Gastroesophageal sphincter (tissue), 4 donors: ENCODE data around the gene SPATA3. TPM values are rescaled to one million over a fixed set of nuclear protein-coding genes. Genes with fewer than 3 reads are reported as not detected.

ENCODE experiments used
- ATAC-seq: fragments of 150-250 bp; one replicate; pipeline ENCODE4 v1.9.1; 2016; ENCODE audit warnings: mild to moderate bottlenecking, moderate library complexity
- H3K27ac ChIP-seq, 4 donors: fragments of 200-600 bp; sonication (generic) in 3 of 4; 1 replicate in 3 of 4; 2 replicates in 1 of 4; pipeline ENCODE4 v1.5.1; 2016 to 2019
- H3K27me3 ChIP-seq: fragments of 200-600 bp; sonication (generic); one replicate; pipeline ENCODE4 v1.5.1; 2019
- H3K36me3 ChIP-seq, 2 donors: fragments of 200-600 bp; sonication (generic); one replicate each; pipeline ENCODE4 v1.5.1; 2019; ENCODE audit warnings: control low read depth in 1 of 2
- H3K4me1 ChIP-seq, 3 donors: fragments of 200-600 bp; sonication (generic); 1 replicate in 2 of 3; 2 replicates in 1 of 3; pipeline ENCODE4 v1.5.1; 2016 to 2019; ENCODE audit warnings: control low read depth in 2 of 3
- H3K4me3 ChIP-seq, 2 donors: fragments of 200-600 bp; sonication (generic); one replicate each; pipeline ENCODE4 v1.5.1; 2019; ENCODE audit warnings: mild to moderate bottlenecking in 1 of 2, moderate library complexity in 1 of 2
- H3K9me3 ChIP-seq, 3 donors: fragments of 200-600 bp; sonication (generic); one replicate each; pipeline ENCODE4 v1.5.1; 2017 to 2019; ENCODE audit warnings: control low read depth in 2 of 3
- EP300 ChIP-seq: sonication (generic); formaldehyde crosslinking; IDR thresholded peaks from one replicate; pipeline ENCODE4 v1.6.1; 2017; ENCODE audit warnings: antibody characterized with exemption, mild to moderate bottlenecking
- POLR2A ChIP-seq, 2 donors: fragments of 450-650 bp; IDR thresholded peaks; one replicate each; pipeline ENCODE4 v1.6.1; 2017; ENCODE audit warnings: antibody characterized with exemption in 2 of 2, mild to moderate bottlenecking in 2 of 2, moderate library complexity in 1 of 2
- POLR2AphosphoS5 ChIP-seq: sonication (generic); formaldehyde crosslinking; IDR thresholded peaks from one replicate; pipeline ENCODE4 v1.6.1; 2017; ENCODE audit warnings: antibody characterized with exemption
- WGBS, 2 donors: methylation state at CpG; one replicate each; pipeline ENCODE4 v1.1.5; 2018; ENCODE audit warnings: low coverage in 1 of 2; 5-methylcytosine and 5-hydroxymethylcytosine counted together
- total RNA-seq, 4 donors: library from RNA; depleted of rRNA; stranded (reverse); fragments of >200 nt; gene quantifications; one replicate each; pipeline ENCODE4 v1.1.0, GENCODE V29; 2016
- TF ChIP-seq, protein P1 (sequence below), 4 experiments: fragments of 200-600 bp in 2 of 4; fragments of 450-650 bp in 2 of 4; sonication (generic) in 1 of 4; IDR thresholded peaks; one replicate each; pipeline ENCODE4 v1.5.1; 2017 to 2019; ENCODE audit warnings: antibody characterized with exemption in 4 of 4, mild to moderate bottlenecking in 2 of 4, moderate library complexity in 2 of 4

The SPATA3 gene
- total RNA-seq, 4 donors from 2014 or later = not detected

DNA sequence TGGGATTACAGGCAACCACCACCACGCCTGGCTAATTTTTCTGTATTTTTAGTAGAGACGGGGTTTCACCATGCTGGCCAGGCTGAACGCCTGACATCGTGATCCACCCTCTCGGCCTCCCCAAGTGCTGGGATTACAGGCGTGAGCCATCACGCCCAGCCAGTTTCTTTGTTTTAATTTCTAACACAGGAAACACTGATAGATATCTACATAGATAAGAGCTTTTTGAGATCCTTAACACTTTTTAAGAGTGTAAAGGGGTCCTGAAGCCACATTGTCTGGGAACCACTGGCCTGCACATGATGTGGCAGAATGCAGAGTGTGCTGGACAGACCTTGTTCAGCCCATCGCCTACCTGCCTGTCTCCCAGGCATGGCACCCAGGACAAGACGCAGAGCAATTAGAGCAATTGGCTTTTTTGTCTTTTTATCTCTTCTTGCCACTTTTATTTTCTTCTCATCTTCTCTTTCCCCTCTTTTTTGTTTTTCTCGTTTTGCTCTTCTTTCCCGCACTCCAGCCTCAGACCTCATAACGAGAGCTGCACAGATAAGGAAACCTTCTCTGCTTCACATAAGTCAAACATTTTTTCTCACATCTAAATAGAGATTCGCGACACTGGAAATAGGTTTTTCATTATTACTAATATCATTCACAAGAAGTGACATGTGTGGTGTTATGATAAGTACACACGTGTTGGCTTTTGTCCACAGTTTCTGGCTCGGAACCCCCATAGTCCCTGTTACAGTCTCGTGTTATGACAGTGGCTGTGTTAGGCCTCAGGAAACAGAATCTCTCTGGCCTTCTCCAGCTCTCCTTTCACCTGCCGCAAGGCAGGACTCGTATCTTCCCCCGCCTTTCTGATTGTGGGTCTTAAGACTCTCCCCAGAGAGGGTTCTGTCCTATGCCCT, 45.7 kb upstream of the SPATA3 start:
- Histone ChIP-seq H3K4me3 (no peak overlapping the region), H3K27ac (no peak overlapping the region), H3K27me3 (no peaks in the 10 kb centered on the region), H3K4me1 (no peaks in the 10 kb centered on the region), H3K36me3 (no peaks in the 10 kb centered on the region), H3K9me3 (no peaks in the 10 kb centered on the region)
- ATAC-seq = no peak
- TF ChIP-seq EP300 = no peak
- TF ChIP-seq POLR2AphosphoS5 = no peak
- TF ChIP-seq POLR2A (IDR thresholded peaks at IDR 0.05) = no peak
- TF ChIP-seq, protein P1, sequence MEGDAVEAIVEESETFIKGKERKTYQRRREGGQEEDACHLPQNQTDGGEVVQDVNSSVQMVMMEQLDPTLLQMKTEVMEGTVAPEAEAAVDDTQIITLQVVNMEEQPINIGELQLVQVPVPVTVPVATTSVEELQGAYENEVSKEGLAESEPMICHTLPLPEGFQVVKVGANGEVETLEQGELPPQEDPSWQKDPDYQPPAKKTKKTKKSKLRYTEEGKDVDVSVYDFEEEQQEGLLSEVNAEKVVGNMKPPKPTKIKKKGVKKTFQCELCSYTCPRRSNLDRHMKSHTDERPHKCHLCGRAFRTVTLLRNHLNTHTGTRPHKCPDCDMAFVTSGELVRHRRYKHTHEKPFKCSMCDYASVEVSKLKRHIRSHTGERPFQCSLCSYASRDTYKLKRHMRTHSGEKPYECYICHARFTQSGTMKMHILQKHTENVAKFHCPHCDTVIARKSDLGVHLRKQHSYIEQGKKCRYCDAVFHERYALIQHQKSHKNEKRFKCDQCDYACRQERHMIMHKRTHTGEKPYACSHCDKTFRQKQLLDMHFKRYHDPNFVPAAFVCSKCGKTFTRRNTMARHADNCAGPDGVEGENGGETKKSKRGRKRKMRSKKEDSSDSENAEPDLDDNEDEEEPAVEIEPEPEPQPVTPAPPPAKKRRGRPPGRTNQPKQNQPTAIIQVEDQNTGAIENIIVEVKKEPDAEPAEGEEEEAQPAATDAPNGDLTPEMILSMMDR (IDR thresholded peaks at IDR 0.05) = no peak
- WGBS, 2 donors = 85 to 92% methylated on average over 9 to 19 of the region's 20 CpGs

GRCh38 chr2:230950874-230951339, 45.0 kb upstream of the SPATA3 start:
- H3K27me3 ChIP-seq = no peaks in the 10 kb centered on the region
- H3K4me3 ChIP-seq = no peak overlapping the region
- H3K36me3 ChIP-seq = no peaks in the 10 kb centered on the region
- ATAC-seq = no peak
- no peaks in the 10 kb centered on the region for H3K4me1 ChIP-seq
- 82 to 91% methylated on average over 3 of the region's 10 CpGs for WGBS, 2 donors
- H3K27ac ChIP-seq = no peak overlapping the region
- TF ChIP-seq, protein P1 (IDR thresholded peaks at IDR 0.05) = no peak
- no peak for TF ChIP-seq EP300
- no peak for TF ChIP-seq POLR2AphosphoS5
- TF ChIP-seq POLR2A (IDR thresholded peaks at IDR 0.05) = no peak
- H3K9me3 ChIP-seq = no peaks in the 10 kb centered on the region

- Histone ChIP-seq H3K4me1 (no peaks in the 10 kb centered on the region), H3K27me3 (no peaks in the 10 kb centered on the region), H3K4me3 (no peak overlapping the region), H3K36me3 (no peaks in the 10 kb centered on the region), H3K27ac (no peak overlapping the region), H3K9me3 (no peaks in the 10 kb centered on the region)
- TF ChIP-seq EP300 = no peak
- peak; percentile 30 for TF ChIP-seq POLR2AphosphoS5
- ATAC-seq = no peak
- 65% methylated on average over 2 of the region's 2 CpGs for WGBS, 2 donors
Measured at GRCh38 chr2:230951396-230951795, 44.5 kb upstream of the SPATA3 start.

DNA sequence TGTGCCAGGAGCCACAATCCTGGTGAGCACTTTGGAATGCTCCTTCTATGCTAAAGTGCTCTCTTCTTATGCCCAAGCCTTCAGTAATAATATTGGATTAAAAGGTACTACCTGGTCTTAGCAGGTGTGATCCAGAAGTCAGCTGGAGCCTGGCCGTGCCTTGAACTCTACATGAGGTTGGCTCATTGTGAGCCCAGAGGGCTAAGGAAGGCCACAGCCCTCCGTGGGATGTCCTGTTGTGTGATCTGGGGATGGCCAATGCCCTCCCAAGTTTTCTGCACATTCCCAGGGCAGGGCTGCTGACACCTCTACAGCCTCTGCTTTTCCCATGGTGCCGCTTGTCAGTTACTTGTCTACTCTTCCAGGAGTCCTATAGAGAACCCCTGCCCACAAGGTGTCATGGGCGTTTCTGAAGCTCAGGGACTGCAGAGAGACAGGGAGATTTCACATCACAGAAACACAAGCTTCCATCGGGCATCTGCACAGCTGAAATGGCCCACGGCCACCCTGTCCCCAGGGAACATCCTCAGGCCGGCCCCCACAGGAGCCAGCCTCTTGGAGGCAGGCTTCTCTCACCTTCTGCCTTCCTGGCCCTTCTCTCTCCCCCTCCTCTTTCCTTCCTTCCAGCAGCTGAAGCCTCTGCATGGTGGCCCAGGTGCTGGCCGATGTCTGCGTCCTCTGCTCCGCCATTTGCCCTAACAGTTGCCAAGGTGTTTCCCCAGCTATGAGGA, 43.5 kb upstream of the SPATA3 start:
- peaks cover 0 to 6% (median under 1%) of the 10 kb centered on the region in 3 donors for H3K4me1 ChIP-seq
- H3K27me3 ChIP-seq = peaks cover 6% of the 10 kb centered on the region
- H3K36me3 ChIP-seq = no peaks in the 10 kb centered on the region
- no peak overlapping the region for H3K27ac ChIP-seq
- WGBS, 2 donors = 92% methylated on average over 8 of the region's 10 CpGs; no CpG with 5 or more reads in 1 of the 2 donors
- H3K4me3 ChIP-seq = no peak overlapping the region
- no peak for TF ChIP-seq POLR2A (IDR thresholded peaks at IDR 0.05)
- TF ChIP-seq, protein P1 (IDR thresholded peaks at IDR 0.05) = no peak
- no peak for TF ChIP-seq EP300
- TF ChIP-seq POLR2AphosphoS5 = no peak
- H3K9me3 ChIP-seq = no peaks in the 10 kb centered on the region
- ATAC-seq = no peak

DNA sequence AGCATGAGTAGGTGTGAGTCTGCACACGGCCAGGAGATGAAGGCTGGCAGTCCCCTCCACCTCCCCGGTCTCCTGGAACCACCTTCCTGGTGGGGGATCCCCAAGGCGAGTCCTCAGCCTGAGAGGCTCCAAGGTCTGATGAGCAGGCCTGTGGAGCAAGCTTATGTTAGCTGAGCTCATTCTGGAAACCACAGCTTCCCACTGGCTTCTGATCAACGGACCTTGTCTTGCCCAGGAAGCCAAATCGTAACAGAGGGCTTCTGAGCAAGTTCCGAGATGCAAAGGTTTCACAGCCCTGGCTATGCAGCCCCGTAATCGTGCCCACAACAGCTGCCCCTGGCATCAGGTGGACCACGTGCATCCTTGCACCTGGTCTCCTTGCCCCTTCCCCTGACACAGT, 42.1 kb upstream of the SPATA3 start:
- no peaks in the 10 kb centered on the region for H3K9me3 ChIP-seq
- ATAC-seq = no peak
- WGBS, 2 donors = no CpG with 5 or more reads among the region's 9 CpGs
- no peak overlapping the region for H3K27ac ChIP-seq
- H3K36me3 ChIP-seq = no peaks in the 10 kb centered on the region
- H3K4me3 ChIP-seq = no peak overlapping the region
- H3K27me3 ChIP-seq = peaks cover 19% of the 10 kb centered on the region
- H3K4me1 ChIP-seq = peaks cover 0 to 11% (median 3%) of the 10 kb centered on the region in 3 donors
- TF ChIP-seq EP300 = no peak
- TF ChIP-seq, protein P1 (IDR thresholded peaks at IDR 0.05) = no peak
- no peak for TF ChIP-seq POLR2AphosphoS5
- TF ChIP-seq POLR2A (IDR thresholded peaks at IDR 0.05) = no peak
